IMR-90 (cell line): ENCODE measurements around the gene OR6S1. TPM values are rescaled to one million over a fixed set of nuclear protein-coding genes. Genes with fewer than 3 reads are reported as not detected.

Experiments used
- ATAC-seq: fragments of 200-7000 bp; cut with Tn5 transposase; 2 replicates; pipeline ENCODE4 v1.9.1; 2020; ENCODE audit warnings: low read depth, mild to moderate bottlenecking, moderate library complexity
- BruUV-seq: library from RNA; stranded (reverse); fragments of 400-500 nt; replicated peaks from 2 replicates; lab custom pipeline; 2021; lab: Mats Ljungman, UMichigan
- CTCF ChIA-PET: fragments of 300-600 bp; formaldehyde crosslinking; extraction: SDS; loops from one replicate; lab custom pipeline; 2021; ENCODE audit warnings: antibody characterized with exemption; lab: Yijun Ruan, JAX
- POLR2A ChIA-PET: fragments of 300-600 bp; sonication (Branson Sonifier 250); formaldehyde crosslinking; loops from one replicate; lab custom pipeline; 2022; ENCODE audit warnings: antibody characterized with exemption; ENCODE audit not compliant: unreplicated experiment; lab: Charles Lee
- DNase-seq: peaks from one replicate; pipeline ENCODE4 v3.0.0; 2013
- H2AFZ ChIP-seq: replicated peaks from 2 replicates; pipeline ENCODE3; 2013; ENCODE audit warnings: low read length, mild to moderate bottlenecking; ENCODE audit not compliant: poor library complexity
- H2AK5ac ChIP-seq: 2 replicates; pipeline ENCODE4 v1.6.1; 2013; ENCODE audit warnings: low read depth, low read length, inconsistent platforms
- H2AK9ac ChIP-seq: replicated peaks from 2 replicates; pipeline ENCODE3; 2013; ENCODE audit warnings: mild to moderate bottlenecking, low read depth, low read length, moderate library complexity; ENCODE audit not compliant: poor library complexity
- H2BK120ac ChIP-seq: 2 replicates; pipeline ENCODE4 v1.6.1; 2013; ENCODE audit warnings: low read depth, low read length, inconsistent platforms
- H2BK15ac ChIP-seq: 3 replicates; pipeline ENCODE4 v1.6.1; 2013; ENCODE audit warnings: low read depth, low read length, inconsistent platforms
- H2BK20ac ChIP-seq: 2 replicates; pipeline ENCODE4 v1.6.1; 2013; ENCODE audit warnings: low read depth, mild to moderate bottlenecking, inconsistent platforms, low read length, moderate library complexity
- H2BK5ac ChIP-seq: 2 replicates; pipeline ENCODE4 v1.6.1; 2013; ENCODE audit warnings: mild to moderate bottlenecking, low read depth, low read length, inconsistent platforms; ENCODE audit not compliant: poor library complexity, severe bottlenecking
- H3K14ac ChIP-seq: replicated peaks from 2 replicates; pipeline ENCODE4 v1.6.1; 2013; ENCODE audit warnings: low read depth, low read length, inconsistent platforms
- H3K18ac ChIP-seq: 2 replicates; pipeline ENCODE4 v1.6.1; 2013; ENCODE audit warnings: low read depth, low read length, control low read depth
- H3K23ac ChIP-seq: 2 replicates; pipeline ENCODE4 v1.6.1; 2013; ENCODE audit warnings: low read depth, low read length, inconsistent platforms
- H3K27ac ChIP-seq: 2 replicates; pipeline ENCODE4 v1.5.1; 2013; ENCODE audit warnings: mild to moderate bottlenecking, control low read depth, low read length; ENCODE audit not compliant: insufficient read depth
- H3K27me3 ChIP-seq: 2 replicates; pipeline ENCODE4 v1.6.1; 2013; ENCODE audit warnings: low read length; ENCODE audit not compliant: control insufficient read depth, insufficient read depth
- H3K36me3 ChIP-seq: 2 replicates; pipeline ENCODE4 v1.6.1; 2013; ENCODE audit warnings: low read length, mixed read lengths; ENCODE audit not compliant: control insufficient read depth, insufficient read depth
- H3K4ac ChIP-seq: 2 replicates; pipeline ENCODE4 v1.6.1; 2013; ENCODE audit warnings: low read depth, low read length, inconsistent platforms
- H3K4me1 ChIP-seq: 2 replicates; pipeline ENCODE4 v1.6.1; 2013; ENCODE audit warnings: low read length, mixed read lengths; ENCODE audit not compliant: control insufficient read depth, insufficient read depth
- H3K4me2 ChIP-seq: 2 replicates; pipeline ENCODE4 v1.6.1; 2013; ENCODE audit warnings: low read depth, mild to moderate bottlenecking, control low read depth, low read length, moderate library complexity
- H3K4me3 ChIP-seq: 2 replicates; pipeline ENCODE4 v1.5.1; 2013; ENCODE audit warnings: low read depth, mild to moderate bottlenecking, control low read depth, low read length, moderate library complexity; ENCODE audit not compliant: insufficient read depth
- H3K56ac ChIP-seq: 2 replicates; pipeline ENCODE4 v1.6.1; 2013; ENCODE audit warnings: low read length, inconsistent platforms; ENCODE audit not compliant: insufficient read depth; ENCODE audit errors: extremely low read depth
- H3K79me1 ChIP-seq, 2 experiments: 2 replicates each; pipeline ENCODE4 v1.6.1; 2013; ENCODE audit warnings: low read length in 2 of 2, inconsistent platforms in 1 of 2, low read depth in 1 of 2
- H3K9ac ChIP-seq: 2 replicates; pipeline ENCODE4 v1.6.1; 2013; ENCODE audit warnings: low read depth, low read length, control low read depth
- H3K9me1 ChIP-seq: 2 replicates; pipeline ENCODE4 v1.6.1; 2013; ENCODE audit warnings: low read length, inconsistent platforms; ENCODE audit not compliant: insufficient read depth
- H3K9me3 ChIP-seq: 2 replicates; pipeline ENCODE4 v1.6.1; 2013; ENCODE audit warnings: low read length; ENCODE audit not compliant: control insufficient read depth, insufficient read depth
- H4K20me1 ChIP-seq: 2 replicates; pipeline ENCODE4 v1.6.1; 2013; ENCODE audit warnings: low read length, inconsistent platforms; ENCODE audit not compliant: insufficient read depth
- H4K5ac ChIP-seq: 2 replicates; pipeline ENCODE4 v1.6.1; 2013; ENCODE audit warnings: mild to moderate bottlenecking, low read depth, low read length, control low read depth
- H4K8ac ChIP-seq, 2 experiments: 2 replicates each; pipeline ENCODE4 v1.6.1; 2013; ENCODE audit warnings: low read depth in 2 of 2, low read length in 2 of 2, control low read depth in 1 of 2, inconsistent platforms in 1 of 2
- H4K91ac ChIP-seq: 2 replicates; pipeline ENCODE4 v1.6.1; 2013; ENCODE audit warnings: low read depth, low read length, inconsistent platforms; ENCODE audit not compliant: insufficient read depth
- BHLHE40 ChIP-seq: fragments of 150-350 bp; IDR thresholded peaks from 2 replicates; pipeline ENCODE4 v1.6.1; 2016; ENCODE audit warnings: mild to moderate bottlenecking, low read depth, low read length
- CEBPB ChIP-seq: IDR thresholded peaks from 2 replicates; pipeline ENCODE4 v1.6.1; 2012; ENCODE audit warnings: low read depth, low read length, improper control_type of control experiment
- CHD1 ChIP-seq: IDR thresholded peaks from 2 replicates; pipeline ENCODE4 v1.6.1; 2012; ENCODE audit warnings: low read depth, low read length, improper control_type of control experiment
- ELK1 ChIP-seq: fragments of 150-350 bp; IDR thresholded peaks from 2 replicates; pipeline ENCODE4 v1.6.1; 2016; ENCODE audit warnings: low read depth, mild to moderate bottlenecking, low read length, moderate library complexity, borderline replicate concordance
- FOS ChIP-seq: fragments of 150-350 bp; IDR thresholded peaks from 2 replicates; pipeline ENCODE4 v1.6.1; 2016; ENCODE audit warnings: low read depth, low read length
- MAFK ChIP-seq: IDR thresholded peaks from 2 replicates; pipeline ENCODE4 v1.6.1; 2012; ENCODE audit warnings: low read depth, low read length, improper control_type of control experiment
- MAZ ChIP-seq: IDR thresholded peaks from 2 replicates; pipeline ENCODE4 v1.6.1; 2012; ENCODE audit warnings: low read depth, mild to moderate bottlenecking, low read length, improper control_type of control experiment, moderate library complexity, borderline replicate concordance
- MXI1 ChIP-seq: IDR thresholded peaks from 2 replicates; pipeline ENCODE4 v1.6.1; 2012; ENCODE audit warnings: low read depth, mild to moderate bottlenecking, low read length, moderate library complexity, borderline replicate concordance
- NFE2L2 ChIP-seq: fragments of 150-350 bp; IDR thresholded peaks from 2 replicates; pipeline ENCODE4 v1.6.1; 2016; ENCODE audit warnings: low read depth, mild to moderate bottlenecking, low read length
- POLR2A ChIP-seq: IDR thresholded peaks from 2 replicates; pipeline ENCODE4 v1.6.1; 2012; ENCODE audit warnings: mild to moderate bottlenecking, low read depth, low read length
- RAD21 ChIP-seq: IDR thresholded peaks from 2 replicates; pipeline ENCODE4 v1.6.1; 2012; ENCODE audit warnings: low read length, improper control_type of control experiment
- RCOR1 ChIP-seq: IDR thresholded peaks from 2 replicates; pipeline ENCODE4 v1.6.1; 2012; ENCODE audit warnings: mild to moderate bottlenecking, low read length, improper control_type of control experiment; ENCODE audit not compliant: insufficient replicate concordance
- SMC3 ChIP-seq: fragments of 150-350 bp; IDR thresholded peaks from 2 replicates; pipeline ENCODE4 v1.6.1; 2016; ENCODE audit warnings: low read depth, mild to moderate bottlenecking, antibody characterized with exemption, low read length, moderate library complexity
- WGBS, 2 experiments: methylation state at CpG; one replicate each; pipeline versions ENCODE4 v1.1.5 to v1.1.7; 2013; ENCODE audit warnings: missing lambda C conversion rate in 2 of 2; ENCODE audit not compliant: insufficient read length in 1 of 2; ENCODE audit errors: extremely low coverage in 2 of 2; 5-methylcytosine and 5-hydroxymethylcytosine counted together
- dilution Hi-C: fragments of 300-500 bp; cut with HindIII; formaldehyde crosslinking; loops from one replicate; pipeline ENCODE4 v1.14.3; 2018; ENCODE audit warnings: low sequenced_read_pairs; ENCODE audit not compliant: unreplicated experiment
- in situ Hi-C: fragments of 300-500 bp; cut with MboI; formaldehyde crosslinking; loops from 3 replicates; pipeline ENCODE4 v1.14.3; 2019; ENCODE audit warnings: low sequenced_read_pairs, inconsistent platforms, mixed read lengths
- intact Hi-C: fragments of 100-400 bp; cut with micrococcal nuclease; formaldehyde crosslinking; loops from 2 replicates; pipeline ENCODE4 v1.10.0; 2022
- polyA plus RNA-seq, 3 experiments: library from polyadenylated mRNA; depleted of rRNA; stranded (reverse); fragments of >200 nt; gene quantifications; 2 replicates each; pipeline ENCODE4 v1.2.3, GENCODE V29; 2012; ENCODE audit warnings: low replicate concordance in 1 of 3
- total RNA-seq: library from RNA; depleted of rRNA; stranded (reverse); fragments of >200 nt; gene quantifications from 2 replicates; pipeline ENCODE4 v1.2.3, GENCODE V29; 2012
- TF ChIP-seq, protein P1 (sequence below): conservative IDR thresholded peaks from 2 replicates; pipeline ENCODE4 v1.5.1; 2012; ENCODE audit warnings: mild to moderate bottlenecking, low read depth, low read length, improper control_type of control experiment
- TF ChIP-seq, protein P2 (sequence below): fragments of 150-350 bp; IDR thresholded peaks from 2 replicates; pipeline ENCODE4 v1.6.1; 2017; ENCODE audit warnings: mild to moderate bottlenecking, antibody characterized with exemption, low read length, low read depth

Gene OR6S1
- total and polyA plus RNA-seq, 2 of the 4 experiments (the other 2 are of a cell fraction), result not detected

DNA sequence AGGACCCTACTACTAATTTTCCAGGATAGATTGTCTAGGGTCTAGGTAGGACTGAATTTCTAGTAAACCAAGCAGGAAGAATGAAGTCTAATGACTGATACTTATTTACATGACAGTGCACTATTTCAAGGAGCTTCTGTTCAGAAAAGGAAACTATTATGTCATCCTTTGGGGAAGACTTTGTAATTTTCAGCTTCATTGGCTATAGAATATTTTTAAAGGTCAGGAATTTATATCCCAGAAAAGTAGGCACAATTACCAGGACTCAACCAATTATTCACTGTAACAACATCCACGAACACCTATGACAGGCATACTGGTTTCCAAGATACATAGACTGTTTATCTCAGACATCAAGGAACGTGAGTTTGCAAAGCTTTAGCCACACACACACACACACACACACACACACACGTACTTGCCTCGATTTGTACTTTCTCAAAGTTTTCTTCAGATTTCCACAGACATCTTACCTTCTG lies 23.2 kb downstream of the OR6S1 start:
- TF ChIP-seq CHD1 (no peak), MAFK (no peak), RAD21 (no peak), MXI1 (no peak), NFE2L2 (no peak), BHLHE40 (no peak), SMC3 (no peak), MAZ (no peak), RCOR1 (no peak), POLR2A (no peak), ELK1 (no peak), FOS (no peak), CEBPB (no peak)
- TF ChIP-seq, protein P1, sequence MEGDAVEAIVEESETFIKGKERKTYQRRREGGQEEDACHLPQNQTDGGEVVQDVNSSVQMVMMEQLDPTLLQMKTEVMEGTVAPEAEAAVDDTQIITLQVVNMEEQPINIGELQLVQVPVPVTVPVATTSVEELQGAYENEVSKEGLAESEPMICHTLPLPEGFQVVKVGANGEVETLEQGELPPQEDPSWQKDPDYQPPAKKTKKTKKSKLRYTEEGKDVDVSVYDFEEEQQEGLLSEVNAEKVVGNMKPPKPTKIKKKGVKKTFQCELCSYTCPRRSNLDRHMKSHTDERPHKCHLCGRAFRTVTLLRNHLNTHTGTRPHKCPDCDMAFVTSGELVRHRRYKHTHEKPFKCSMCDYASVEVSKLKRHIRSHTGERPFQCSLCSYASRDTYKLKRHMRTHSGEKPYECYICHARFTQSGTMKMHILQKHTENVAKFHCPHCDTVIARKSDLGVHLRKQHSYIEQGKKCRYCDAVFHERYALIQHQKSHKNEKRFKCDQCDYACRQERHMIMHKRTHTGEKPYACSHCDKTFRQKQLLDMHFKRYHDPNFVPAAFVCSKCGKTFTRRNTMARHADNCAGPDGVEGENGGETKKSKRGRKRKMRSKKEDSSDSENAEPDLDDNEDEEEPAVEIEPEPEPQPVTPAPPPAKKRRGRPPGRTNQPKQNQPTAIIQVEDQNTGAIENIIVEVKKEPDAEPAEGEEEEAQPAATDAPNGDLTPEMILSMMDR, result no peak
- TF ChIP-seq, protein P2, sequence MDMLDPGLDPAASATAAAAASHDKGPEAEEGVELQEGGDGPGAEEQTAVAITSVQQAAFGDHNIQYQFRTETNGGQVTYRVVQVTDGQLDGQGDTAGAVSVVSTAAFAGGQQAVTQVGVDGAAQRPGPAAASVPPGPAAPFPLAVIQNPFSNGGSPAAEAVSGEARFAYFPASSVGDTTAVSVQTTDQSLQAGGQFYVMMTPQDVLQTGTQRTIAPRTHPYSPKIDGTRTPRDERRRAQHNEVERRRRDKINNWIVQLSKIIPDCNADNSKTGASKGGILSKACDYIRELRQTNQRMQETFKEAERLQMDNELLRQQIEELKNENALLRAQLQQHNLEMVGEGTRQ, result no peak
- WGBS, 2 experiments, result 10% methylated on average over 2 of the region's 4 CpGs; no CpG with 5 or more reads in 1 of the 2 experiments

More for the DNA sequence above, 23.2 kb downstream of the OR6S1 start:
- Histone ChIP-seq H3K9me3 (no peaks in the 10 kb centered on the region), H4K91ac (no peak overlapping the region), H3K9me1 (no peaks in the 10 kb centered on the region), H4K5ac (no peak overlapping the region), H3K4me1 (no peaks in the 10 kb centered on the region), H2AK5ac (no peak overlapping the region), H2BK20ac (no peak overlapping the region), H3K27ac (no peak overlapping the region), H2AK9ac (no peak overlapping the region), H3K56ac (no peak overlapping the region), H3K4me2 (no peak overlapping the region), H4K8ac (no peak overlapping the region), H3K4me3 (no peak overlapping the region), H2BK15ac (no peak overlapping the region), H3K18ac (no peak overlapping the region), H3K9ac (no peak overlapping the region), H2BK5ac (no peak overlapping the region), H3K14ac (no peak overlapping the region), H3K4ac (no peak overlapping the region), H3K79me1 (no peaks in the 10 kb centered on the region), H3K36me3 (no peaks in the 10 kb centered on the region), H4K20me1 (no peaks in the 10 kb centered on the region), H2AFZ (no peak overlapping the region), H3K27me3 (peaks cover 10% of the 10 kb centered on the region), H3K23ac (no peak overlapping the region), H2BK120ac (no peak overlapping the region)
- intact Hi-C loops, result no loop called here
- DNase-seq (no peak), ATAC-seq (no peak)
- no TSS peak for BruUV-seq
- in situ Hi-C loops, result no loop called here
- CTCF ChIA-PET, result no interaction called here
- POLR2A ChIA-PET, result no interaction called here
- dilution Hi-C loops, result no loop called here
